Measurements from ENCODE around the gene MARS2.
A peak's percentile ranks its signal among the peaks of the same experiment; 100 is the strongest.

DNA sequence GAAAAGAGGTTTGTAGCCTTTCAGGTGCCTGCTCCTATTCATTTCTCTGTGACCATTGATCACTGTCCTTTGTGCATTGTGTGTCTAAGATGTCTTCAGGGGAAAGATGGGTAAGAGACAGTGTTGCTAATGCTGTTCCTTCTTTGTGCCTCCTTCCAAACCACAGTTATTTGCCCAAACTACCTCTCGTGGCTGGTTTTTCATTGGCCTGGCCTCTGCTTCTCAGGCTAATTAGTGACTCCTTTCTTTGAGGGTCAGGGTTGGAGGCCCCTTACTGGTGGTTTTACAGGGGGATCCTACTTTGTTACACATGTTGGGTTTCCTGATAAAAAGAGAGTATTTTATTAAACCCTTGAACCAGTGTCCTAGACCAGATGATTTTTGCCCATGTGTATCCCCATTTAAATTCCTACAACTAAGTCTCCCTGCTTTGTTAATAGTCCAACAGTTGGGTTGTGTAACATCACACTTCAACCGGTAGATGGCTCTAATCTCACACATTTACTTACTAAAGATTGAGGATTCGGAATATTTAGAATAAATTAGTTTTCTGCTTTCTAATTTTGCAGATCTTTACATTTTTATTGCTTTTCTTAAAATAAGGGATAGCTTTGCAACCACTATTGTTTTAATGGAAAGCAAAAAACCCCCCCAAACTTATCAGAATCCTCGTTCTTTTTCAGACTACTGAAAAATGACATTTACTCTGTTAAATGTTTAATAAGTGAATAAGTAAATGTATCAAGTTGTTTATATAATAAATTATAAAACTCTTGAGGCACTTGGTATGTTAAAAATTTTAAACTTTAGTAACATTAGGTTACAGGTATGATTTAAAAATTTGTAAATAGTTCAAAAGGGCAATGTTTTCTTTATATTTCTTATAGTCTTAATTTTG, 2.4 kb downstream of the MARS2 start:
- TF ChIP-seq CTCF (IDR thresholded peaks at IDR 0.05) (peak; percentile 49 to 64 (median 58)), POLR2A (IDR thresholded peaks at IDR 0.05) (no peak), POLR2AphosphoS5 (IDR thresholded peaks at IDR 0.05; ENCODE audit: insufficient read depth in 1 of 2, low read depth in 1 of 2) (no peak)
